Epithelial cell of proximal tubule (primary cell): Measurements from ENCODE around the gene SNAPIN. TPM values are rescaled to one million over a fixed set of nuclear protein-coding genes. Genes with fewer than 3 reads are reported as not detected.
"Not testable (repeated sequence)": the region's sequence is repeated elsewhere in the genome, so short reads cannot be mapped to it uniquely, and the experiment has no call there.

Experiments
- DNase-seq: peaks from one replicate; pipeline ENCODE4 v3.0.0-alpha.2; 2011; ENCODE audit warnings: low read depth
- H3K4me3 ChIP-seq: 2 replicates; pipeline ENCODE4 v1.5.1; 2011; ENCODE audit warnings: low read depth, mild to moderate bottlenecking, low read length
- CTCF ChIP-seq: conservative IDR thresholded peaks from 2 replicates; pipeline ENCODE4 v1.5.1; 2012; ENCODE audit warnings: low read depth, mild to moderate bottlenecking, low read length
- total RNA-seq: library from RNA; depleted of rRNA; stranded (reverse); fragments of >200 nt; gene quantifications from 2 replicates; pipeline ENCODE4 v1.2.3, GENCODE V29; 2015

Gene SNAPIN
- total RNA-seq, 1 donor from 2014 or later = 59.8 TPM

GRCh38 chr1:153669606-153670005, 11.1 kb downstream of the SNAPIN start:
- DNase-seq = no peak
- peak overlapping the region; percentile 70 for H3K4me3 ChIP-seq
- TF ChIP-seq CTCF = no peak

- no peak for DNase-seq
- no peak for TF ChIP-seq CTCF
- peak overlapping the region; percentile 70 for H3K4me3 ChIP-seq
Observed at GRCh38 chr1:153670257-153670858, 11.9 kb downstream of the SNAPIN start.

GRCh38 chr1:153670859-153671627, 12.5 kb downstream of the SNAPIN start, which contains the start of gene ILF2:
Gene ILF2, minus strand, starts transcription at chr1:153670993. Its CDS starts 71 bp downstream, at chr1:153670922.
- peak; percentile 26 for TF ChIP-seq CTCF
- H3K4me3 ChIP-seq = peak within 1 kb of the TSS; percentile 70
- peak; percentile 99 for DNase-seq

- not testable (repeated sequence) for DNase-seq
- peak overlapping the region; percentile 43 for H3K4me3 ChIP-seq
Observed at GRCh38 chr1:153671628-153672353, 13.3 kb downstream of the SNAPIN start.

- H3K4me3 ChIP-seq = no peak overlapping the region
- DNase-seq = no peak
- no peak for TF ChIP-seq CTCF
Observed at GRCh38 chr1:153673511-153673910, 15.0 kb downstream of the SNAPIN start.

GRCh38 chr1:153677718-153678518, 19.4 kb downstream of the SNAPIN start:
- DNase-seq = no peak
- H3K4me3 ChIP-seq = peak overlapping the region; percentile 71
- TF ChIP-seq CTCF = peak; percentile 97
